GM12875 (cell line): ENCODE results near the gene UBE2E3.

Source experiments
- H3K4me3 ChIP-seq: one replicate; pipeline ENCODE4 v1.5.1; 2011; ENCODE audit warnings: low read depth, low read length, control low read depth
- TF ChIP-seq, protein P1 (sequence below): IDR thresholded peaks from 2 replicates; pipeline ENCODE4 v1.5.1; 2011; ENCODE audit warnings: low read depth, mild to moderate bottlenecking, control low read depth, inconsistent platforms, low read length, moderate library complexity, borderline replicate concordance; ENCODE audit not compliant: insufficient read depth

UBE2E3 gene

GRCh38 chr2:181104512-181105115 lies 124.2 kb downstream of the UBE2E3 start:
- TF ChIP-seq, protein P1, sequence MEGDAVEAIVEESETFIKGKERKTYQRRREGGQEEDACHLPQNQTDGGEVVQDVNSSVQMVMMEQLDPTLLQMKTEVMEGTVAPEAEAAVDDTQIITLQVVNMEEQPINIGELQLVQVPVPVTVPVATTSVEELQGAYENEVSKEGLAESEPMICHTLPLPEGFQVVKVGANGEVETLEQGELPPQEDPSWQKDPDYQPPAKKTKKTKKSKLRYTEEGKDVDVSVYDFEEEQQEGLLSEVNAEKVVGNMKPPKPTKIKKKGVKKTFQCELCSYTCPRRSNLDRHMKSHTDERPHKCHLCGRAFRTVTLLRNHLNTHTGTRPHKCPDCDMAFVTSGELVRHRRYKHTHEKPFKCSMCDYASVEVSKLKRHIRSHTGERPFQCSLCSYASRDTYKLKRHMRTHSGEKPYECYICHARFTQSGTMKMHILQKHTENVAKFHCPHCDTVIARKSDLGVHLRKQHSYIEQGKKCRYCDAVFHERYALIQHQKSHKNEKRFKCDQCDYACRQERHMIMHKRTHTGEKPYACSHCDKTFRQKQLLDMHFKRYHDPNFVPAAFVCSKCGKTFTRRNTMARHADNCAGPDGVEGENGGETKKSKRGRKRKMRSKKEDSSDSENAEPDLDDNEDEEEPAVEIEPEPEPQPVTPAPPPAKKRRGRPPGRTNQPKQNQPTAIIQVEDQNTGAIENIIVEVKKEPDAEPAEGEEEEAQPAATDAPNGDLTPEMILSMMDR, result peak; percentile 55; the same call in 1 of the 2 replicates
- no peak overlapping the region for H3K4me3 ChIP-seq

- no peak overlapping the region for H3K4me3 ChIP-seq
- TF ChIP-seq, protein P1, result no peak
These were observed 125.2 kb downstream of the UBE2E3 start for GRCh38 chr2:181105562-181105961.

DNA sequence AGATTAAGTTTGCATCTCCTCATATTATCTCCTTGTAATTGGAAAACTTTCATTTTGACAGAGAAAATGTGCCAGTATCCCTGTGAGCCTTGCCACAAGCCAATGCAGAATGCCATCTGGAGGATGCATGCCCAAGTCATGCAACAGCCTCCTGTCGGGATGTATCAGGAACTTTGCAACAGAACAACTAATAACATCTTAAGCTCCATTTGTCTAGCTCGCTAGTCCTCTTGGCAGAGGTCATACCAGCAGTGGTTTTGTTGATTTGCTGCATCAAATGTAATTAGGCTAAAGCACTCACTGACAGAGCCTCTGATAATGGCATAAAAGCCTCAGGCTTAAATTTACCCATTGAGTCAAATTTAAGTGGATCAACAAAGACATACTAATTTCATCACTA lies 125.8 kb downstream of the UBE2E3 start:
- H3K4me3 ChIP-seq, result no peak overlapping the region
- TF ChIP-seq, protein P1, result no peak

DNA sequence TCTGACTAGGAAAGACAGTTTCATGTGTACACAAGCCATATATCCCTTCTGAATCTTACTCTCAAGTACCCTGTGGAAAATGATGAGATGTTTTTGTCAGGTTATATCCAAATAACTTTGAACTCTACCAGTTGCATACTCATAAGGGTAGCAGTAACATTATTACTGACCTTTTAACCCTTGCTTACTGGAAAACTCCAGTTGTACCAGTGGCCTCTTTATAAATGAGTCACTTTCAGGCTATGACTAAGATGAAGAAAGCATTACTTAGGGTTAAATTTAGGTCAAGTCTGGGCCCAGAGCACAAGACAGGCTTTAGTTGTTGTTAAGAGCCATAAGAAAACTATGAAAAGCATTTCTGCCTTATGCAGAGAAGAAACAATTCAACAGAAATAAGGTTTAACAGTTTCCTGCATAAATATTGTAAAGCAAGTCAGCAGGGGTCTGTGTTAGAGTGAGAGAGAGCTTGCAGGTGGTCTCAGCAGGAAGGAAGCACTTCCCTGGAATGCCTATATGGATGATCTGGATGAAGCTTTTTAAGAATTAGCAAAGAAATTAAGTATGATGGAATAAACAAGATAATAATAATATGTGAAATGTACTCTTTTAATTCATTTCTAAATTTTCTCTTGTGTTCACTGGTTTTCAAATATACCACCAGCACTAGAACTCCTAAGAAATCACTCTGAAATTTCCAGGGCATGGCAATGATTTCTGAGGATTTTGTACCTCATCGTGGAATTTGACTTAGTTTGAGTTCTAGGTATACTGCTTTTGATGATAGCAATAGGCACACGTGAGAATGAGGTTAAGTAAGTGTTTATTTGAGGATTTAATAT lies 126.6 kb downstream of the UBE2E3 start:
- H3K4me3 ChIP-seq, result no peak overlapping the region
- TF ChIP-seq, protein P1, result no peak

DNA sequence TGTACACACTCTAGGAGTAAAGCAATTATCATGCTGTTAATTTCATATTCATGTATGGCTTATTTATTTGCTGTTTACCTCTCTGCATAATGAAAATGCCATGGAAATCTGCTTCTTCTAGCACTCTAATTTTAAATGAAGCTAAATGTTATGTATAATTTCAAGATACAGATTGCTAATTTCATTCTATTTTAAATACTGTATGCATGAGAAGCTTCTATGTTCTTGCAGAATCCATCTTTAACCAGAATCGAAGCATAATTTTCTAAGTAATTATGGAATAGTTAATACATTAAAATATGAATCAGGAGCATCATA lies 127.2 kb downstream of the UBE2E3 start:
- TF ChIP-seq, protein P1, result no peak
- H3K4me3 ChIP-seq, result no peak overlapping the region

DNA sequence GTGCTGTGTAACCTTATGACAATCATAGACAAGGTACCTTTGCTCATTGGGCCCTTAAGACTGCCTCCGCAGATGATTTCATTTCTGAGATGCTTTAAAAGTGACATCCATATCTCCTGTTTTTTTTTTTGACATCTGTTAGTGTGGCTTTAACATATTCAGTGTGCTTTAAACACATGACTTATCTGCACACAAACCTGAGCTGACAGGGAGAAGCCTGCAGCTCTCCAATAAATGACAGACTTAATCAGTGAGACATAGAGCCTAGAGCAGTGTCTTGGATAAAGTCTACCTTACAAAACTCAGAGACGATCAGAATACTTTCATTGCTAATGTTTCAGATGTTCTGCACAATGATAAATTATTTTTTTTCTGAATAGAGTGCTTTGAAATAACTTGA lies 130.7 kb downstream of the UBE2E3 start:
- H3K4me3 ChIP-seq, result no peak overlapping the region
- TF ChIP-seq, protein P1, result no peak

- no peak overlapping the region for H3K4me3 ChIP-seq
These were observed 132.5 kb downstream of the UBE2E3 start for GRCh38 chr2:181112916-181113315.

More at GRCh38 chr2:181112916-181113315, 132.5 kb downstream of the UBE2E3 start:
- TF ChIP-seq, protein P1, result no peak
